HG03095 (cell line): ENCODE results near the gene ACACA.

Experiments
- ATAC-seq: cut with Tn5 transposase; IDR thresholded peaks from one replicate; pipeline ENCODE4 v1.9.1; 2021; ENCODE audit warnings: moderate library complexity; ENCODE audit not compliant: unreplicated experiment

Gene ACACA

GRCh38 chr17:37052450-37052849 lies 354.2 kb downstream of the ACACA start:
- ATAC-seq: no peak

- no peak for ATAC-seq
These were observed 354.8 kb downstream of the ACACA start for GRCh38 chr17:37051833-37052232.

- ATAC-seq: no peak
These were observed 355.3 kb downstream of the ACACA start for GRCh38 chr17:37051381-37051780.

GRCh38 chr17:37050920-37051319 lies 355.7 kb downstream of the ACACA start:
- ATAC-seq: no peak

- no peak for ATAC-seq
These were observed 357.8 kb downstream of the ACACA start for GRCh38 chr17:37048811-37049210.

- no peak for ATAC-seq
These were observed 359.0 kb downstream of the ACACA start for GRCh38 chr17:37047631-37048104.

- no peak for ATAC-seq
These were observed 361.2 kb downstream of the ACACA start for GRCh38 chr17:37045351-37045922.

- ATAC-seq: no peak
These were observed 363.4 kb downstream of the ACACA start for GRCh38 chr17:37043201-37043600.

- ATAC-seq: no peak
These were observed 364.7 kb downstream of the ACACA start for GRCh38 chr17:37041932-37042331.

- no peak for ATAC-seq
These were observed 367.4 kb downstream of the ACACA start for GRCh38 chr17:37039269-37039668.

GRCh38 chr17:37037590-37038155 lies 369.0 kb downstream of the ACACA start:
- no peak for ATAC-seq
